Body of pancreas (tissue), 4 donors: ENCODE measurements around the gene PBX1.

Experiments
- POLR2A ChIP-seq, 3 donors: fragments of 450-650 bp; IDR thresholded peaks; one replicate each; pipeline ENCODE4 v1.6.1; 2016; ENCODE audit warnings: antibody characterized with exemption in 3 of 3, mild to moderate bottlenecking in 2 of 3
- TF ChIP-seq, protein P1 (sequence below), 7 experiments: fragments of 450-650 bp in 4 of 7; fragments of 200-600 bp in 3 of 7; sonication (generic) in 3 of 7; IDR thresholded peaks; one replicate each; pipeline ENCODE4 v1.5.1; 2016 to 2019; ENCODE audit warnings: antibody characterized with exemption in 7 of 7

DNA sequence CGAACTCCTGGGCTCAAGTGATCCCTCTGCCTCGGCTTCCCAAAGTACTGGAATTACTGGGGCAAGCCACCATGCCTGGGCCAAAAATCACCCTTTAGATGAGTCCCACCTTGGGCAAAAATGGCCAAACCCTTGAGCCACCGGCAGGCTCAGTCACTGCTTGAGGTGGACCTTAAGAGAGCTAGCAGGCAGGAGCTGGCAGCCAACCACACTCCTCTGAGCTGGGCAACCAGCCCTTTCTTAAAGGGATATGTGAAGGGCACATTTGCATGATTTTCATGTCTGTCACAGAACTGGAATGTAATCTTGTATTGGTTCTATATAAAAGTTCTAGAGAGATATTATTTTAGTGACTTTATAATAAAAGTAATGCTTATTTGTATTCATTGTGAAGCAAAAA lies 316.5 kb downstream of the PBX1 start:
- TF ChIP-seq, protein P1, sequence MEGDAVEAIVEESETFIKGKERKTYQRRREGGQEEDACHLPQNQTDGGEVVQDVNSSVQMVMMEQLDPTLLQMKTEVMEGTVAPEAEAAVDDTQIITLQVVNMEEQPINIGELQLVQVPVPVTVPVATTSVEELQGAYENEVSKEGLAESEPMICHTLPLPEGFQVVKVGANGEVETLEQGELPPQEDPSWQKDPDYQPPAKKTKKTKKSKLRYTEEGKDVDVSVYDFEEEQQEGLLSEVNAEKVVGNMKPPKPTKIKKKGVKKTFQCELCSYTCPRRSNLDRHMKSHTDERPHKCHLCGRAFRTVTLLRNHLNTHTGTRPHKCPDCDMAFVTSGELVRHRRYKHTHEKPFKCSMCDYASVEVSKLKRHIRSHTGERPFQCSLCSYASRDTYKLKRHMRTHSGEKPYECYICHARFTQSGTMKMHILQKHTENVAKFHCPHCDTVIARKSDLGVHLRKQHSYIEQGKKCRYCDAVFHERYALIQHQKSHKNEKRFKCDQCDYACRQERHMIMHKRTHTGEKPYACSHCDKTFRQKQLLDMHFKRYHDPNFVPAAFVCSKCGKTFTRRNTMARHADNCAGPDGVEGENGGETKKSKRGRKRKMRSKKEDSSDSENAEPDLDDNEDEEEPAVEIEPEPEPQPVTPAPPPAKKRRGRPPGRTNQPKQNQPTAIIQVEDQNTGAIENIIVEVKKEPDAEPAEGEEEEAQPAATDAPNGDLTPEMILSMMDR (IDR thresholded peaks at IDR 0.05), result no peak
- TF ChIP-seq POLR2A (IDR thresholded peaks at IDR 0.05), result no peak
